K562 (cell line): Measurements from ENCODE around the gene CSNK1A1. TPM values are rescaled to one million over a fixed set of nuclear protein-coding genes. Genes with fewer than 3 reads are reported as not detected.

Source experiments
- POLR2G ChIP-seq: fragments of 200-400 bp; formaldehyde crosslinking; IDR thresholded peaks from 2 replicates; pipeline ENCODE4 v1.6.1; 2017; ENCODE audit warnings: low read depth, mild to moderate bottlenecking, antibody characterized with exemption, low read length, moderate library complexity
- PPARD ChIP-seq: fragments of 250-450 bp; sonication (Bioruptor Pico); IDR thresholded peaks from 2 replicates; pipeline ENCODE4 v1.8.0; 2022; ENCODE audit warnings: inconsistent platforms, mild to moderate bottlenecking, moderate library complexity
- SLC30A9 ChIP-seq: fragments of 250-450 bp; sonication (Bioruptor Pico); IDR thresholded peaks from 2 replicates; pipeline ENCODE4 v1.8.0; 2022; ENCODE audit warnings: mild to moderate bottlenecking, moderate library complexity
- SRSF3 ChIP-seq: fragments of 200-400 bp; formaldehyde crosslinking; IDR thresholded peaks from 2 replicates; pipeline ENCODE4 v1.6.1; 2016; ENCODE audit warnings: mild to moderate bottlenecking, low read length, moderate library complexity; ENCODE audit not compliant: insufficient read depth
- SRSF9 ChIP-seq: fragments of 200-400 bp; formaldehyde crosslinking; IDR thresholded peaks from 2 replicates; pipeline ENCODE4 v1.6.1; 2017; ENCODE audit warnings: low read depth, low read length, borderline replicate concordance
- ZNF146 ChIP-seq: IDR thresholded peaks from one replicate; pipeline ENCODE4 v1.6.1; 2018; ENCODE audit warnings: missing compliant biosample characterization; ENCODE audit not compliant: unreplicated experiment
- ZNF165 ChIP-seq: fragments of 250-450 bp; sonication (Bioruptor Pico); IDR thresholded peaks from 2 replicates; pipeline ENCODE4 v1.4.0; 2020; ENCODE audit warnings: borderline replicate concordance
- ZNF239 ChIP-seq: fragments of 250-450 bp; sonication (Bioruptor Pico); IDR thresholded peaks from 2 replicates; pipeline ENCODE4 v1.4.0; 2020; ENCODE audit warnings: mild to moderate bottlenecking
- ZNF584 ChIP-seq: fragments of 200-800 bp; sonication (Bioruptor generic); IDR thresholded peaks from 2 replicates; pipeline ENCODE4 v1.6.1; 2016; ENCODE audit warnings: low read depth, mild to moderate bottlenecking, missing genetic modification characterization, missing compliant biosample characterization
- polyA plus RNA-seq, 8 experiments: library from polyadenylated mRNA; depleted of rRNA in 4 of 8; stranded (reverse) in 5 of 8; unstranded in 3 of 8; fragments of >200 nt; fragmentation: Nextera tagmentation in 2 of 8; fragmentation: Illumina TruSeq in 1 of 8; extraction: Ambion mirVana in 2 of 8; extraction: Trizol in 1 of 8; gene quantifications; 2 replicates each; pipeline versions ENCODE4 v1.2.1 to v1.2.3, GENCODE V29; 2011 to 2014; ENCODE audit warnings: inconsistent platforms in 1 of 8, missing spikeins in 1 of 8
- total RNA-seq, 7 experiments: library from RNA; depleted of rRNA in 6 of 7; stranded (reverse); fragments of >200 nt in 6 of 7; fragmentation: Illumina TruSeq in 2 of 7; extraction: Trizol in 2 of 7; gene quantifications; 2 replicates each; pipeline versions ENCODE4 v1.2.1 to v1.2.3, GENCODE V29; 2011 to 2021; ENCODE audit warnings: low replicate concordance in 1 of 7
- TF ChIP-seq, protein P1 (sequence below): fragments of 200-800 bp; sonication (Bioruptor generic); IDR thresholded peaks from 2 replicates; pipeline ENCODE4 v1.6.1; 2017; ENCODE audit warnings: missing genetic modification characterization, missing compliant biosample characterization
- TF ChIP-seq, protein P2 (sequence below): fragments of 450-650 bp; IDR thresholded peaks from 2 replicates; pipeline ENCODE4 v1.6.1; 2016; ENCODE audit warnings: low read depth
- TF ChIP-seq, protein P3 (sequence below): sonication (generic); formaldehyde crosslinking; IDR thresholded peaks from 2 replicates; pipeline ENCODE4 v1.8.0; 2022; ENCODE audit warnings: mild to moderate bottlenecking, missing genetic modification reagents
- TF ChIP-seq, protein P4 (sequence below): fragments of 250-450 bp; sonication (Bioruptor Pico); IDR thresholded peaks from 2 replicates; pipeline ENCODE4 v1.8.0; 2021; ENCODE audit warnings: moderate library complexity, mild to moderate bottlenecking, inconsistent platforms

CSNK1A1 gene
- total and polyA plus RNA-seq, 9 of the 15 experiments (the other 6 are each of a cell fraction or from before 2014, with no cell fraction given) = 49.1 to 196 (median 154) TPM

DNA sequence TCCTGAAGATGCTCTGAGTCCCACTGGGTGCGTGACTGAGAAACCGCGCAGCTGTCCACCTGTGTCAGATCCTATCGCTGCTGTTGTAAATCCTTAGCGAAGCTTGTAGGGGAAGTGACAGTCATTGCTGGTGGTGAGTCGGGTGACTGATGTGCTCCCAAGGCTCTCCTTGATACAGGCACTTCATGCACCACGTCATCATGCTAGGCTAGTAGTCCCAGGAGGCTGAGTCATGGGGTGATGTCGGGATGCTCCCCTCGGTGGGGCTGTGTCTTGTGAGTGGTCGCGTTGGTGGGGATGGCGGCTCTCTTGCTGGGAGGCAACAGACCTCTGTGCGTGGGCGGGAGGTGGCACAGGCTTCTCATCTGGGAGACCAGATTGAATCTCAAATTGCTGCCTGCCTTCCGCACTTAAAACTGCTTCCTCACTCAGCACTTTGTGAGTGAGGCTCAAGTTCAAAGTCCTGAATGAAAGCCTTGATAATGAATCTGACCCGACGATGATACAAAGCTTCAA, 84.7 kb downstream of the CSNK1A1 start (continued):
- TF ChIP-seq SRSF9 = no peak
- TF ChIP-seq ZNF239 (CRISPR knock-in tag) = no peak
- TF ChIP-seq POLR2G = no peak
- no peak for TF ChIP-seq SRSF3
- no peak for TF ChIP-seq ZNF584 (CRISPR knock-in tag)
- no peak for TF ChIP-seq SLC30A9 (CRISPR knock-in tag)
- TF ChIP-seq, protein P1, sequence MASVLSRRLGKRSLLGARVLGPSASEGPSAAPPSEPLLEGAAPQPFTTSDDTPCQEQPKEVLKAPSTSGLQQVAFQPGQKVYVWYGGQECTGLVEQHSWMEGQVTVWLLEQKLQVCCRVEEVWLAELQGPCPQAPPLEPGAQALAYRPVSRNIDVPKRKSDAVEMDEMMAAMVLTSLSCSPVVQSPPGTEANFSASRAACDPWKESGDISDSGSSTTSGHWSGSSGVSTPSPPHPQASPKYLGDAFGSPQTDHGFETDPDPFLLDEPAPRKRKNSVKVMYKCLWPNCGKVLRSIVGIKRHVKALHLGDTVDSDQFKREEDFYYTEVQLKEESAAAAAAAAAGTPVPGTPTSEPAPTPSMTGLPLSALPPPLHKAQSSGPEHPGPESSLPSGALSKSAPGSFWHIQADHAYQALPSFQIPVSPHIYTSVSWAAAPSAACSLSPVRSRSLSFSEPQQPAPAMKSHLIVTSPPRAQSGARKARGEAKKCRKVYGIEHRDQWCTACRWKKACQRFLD (CRISPR knock-in tag) = no peak
- TF ChIP-seq, protein P2, sequence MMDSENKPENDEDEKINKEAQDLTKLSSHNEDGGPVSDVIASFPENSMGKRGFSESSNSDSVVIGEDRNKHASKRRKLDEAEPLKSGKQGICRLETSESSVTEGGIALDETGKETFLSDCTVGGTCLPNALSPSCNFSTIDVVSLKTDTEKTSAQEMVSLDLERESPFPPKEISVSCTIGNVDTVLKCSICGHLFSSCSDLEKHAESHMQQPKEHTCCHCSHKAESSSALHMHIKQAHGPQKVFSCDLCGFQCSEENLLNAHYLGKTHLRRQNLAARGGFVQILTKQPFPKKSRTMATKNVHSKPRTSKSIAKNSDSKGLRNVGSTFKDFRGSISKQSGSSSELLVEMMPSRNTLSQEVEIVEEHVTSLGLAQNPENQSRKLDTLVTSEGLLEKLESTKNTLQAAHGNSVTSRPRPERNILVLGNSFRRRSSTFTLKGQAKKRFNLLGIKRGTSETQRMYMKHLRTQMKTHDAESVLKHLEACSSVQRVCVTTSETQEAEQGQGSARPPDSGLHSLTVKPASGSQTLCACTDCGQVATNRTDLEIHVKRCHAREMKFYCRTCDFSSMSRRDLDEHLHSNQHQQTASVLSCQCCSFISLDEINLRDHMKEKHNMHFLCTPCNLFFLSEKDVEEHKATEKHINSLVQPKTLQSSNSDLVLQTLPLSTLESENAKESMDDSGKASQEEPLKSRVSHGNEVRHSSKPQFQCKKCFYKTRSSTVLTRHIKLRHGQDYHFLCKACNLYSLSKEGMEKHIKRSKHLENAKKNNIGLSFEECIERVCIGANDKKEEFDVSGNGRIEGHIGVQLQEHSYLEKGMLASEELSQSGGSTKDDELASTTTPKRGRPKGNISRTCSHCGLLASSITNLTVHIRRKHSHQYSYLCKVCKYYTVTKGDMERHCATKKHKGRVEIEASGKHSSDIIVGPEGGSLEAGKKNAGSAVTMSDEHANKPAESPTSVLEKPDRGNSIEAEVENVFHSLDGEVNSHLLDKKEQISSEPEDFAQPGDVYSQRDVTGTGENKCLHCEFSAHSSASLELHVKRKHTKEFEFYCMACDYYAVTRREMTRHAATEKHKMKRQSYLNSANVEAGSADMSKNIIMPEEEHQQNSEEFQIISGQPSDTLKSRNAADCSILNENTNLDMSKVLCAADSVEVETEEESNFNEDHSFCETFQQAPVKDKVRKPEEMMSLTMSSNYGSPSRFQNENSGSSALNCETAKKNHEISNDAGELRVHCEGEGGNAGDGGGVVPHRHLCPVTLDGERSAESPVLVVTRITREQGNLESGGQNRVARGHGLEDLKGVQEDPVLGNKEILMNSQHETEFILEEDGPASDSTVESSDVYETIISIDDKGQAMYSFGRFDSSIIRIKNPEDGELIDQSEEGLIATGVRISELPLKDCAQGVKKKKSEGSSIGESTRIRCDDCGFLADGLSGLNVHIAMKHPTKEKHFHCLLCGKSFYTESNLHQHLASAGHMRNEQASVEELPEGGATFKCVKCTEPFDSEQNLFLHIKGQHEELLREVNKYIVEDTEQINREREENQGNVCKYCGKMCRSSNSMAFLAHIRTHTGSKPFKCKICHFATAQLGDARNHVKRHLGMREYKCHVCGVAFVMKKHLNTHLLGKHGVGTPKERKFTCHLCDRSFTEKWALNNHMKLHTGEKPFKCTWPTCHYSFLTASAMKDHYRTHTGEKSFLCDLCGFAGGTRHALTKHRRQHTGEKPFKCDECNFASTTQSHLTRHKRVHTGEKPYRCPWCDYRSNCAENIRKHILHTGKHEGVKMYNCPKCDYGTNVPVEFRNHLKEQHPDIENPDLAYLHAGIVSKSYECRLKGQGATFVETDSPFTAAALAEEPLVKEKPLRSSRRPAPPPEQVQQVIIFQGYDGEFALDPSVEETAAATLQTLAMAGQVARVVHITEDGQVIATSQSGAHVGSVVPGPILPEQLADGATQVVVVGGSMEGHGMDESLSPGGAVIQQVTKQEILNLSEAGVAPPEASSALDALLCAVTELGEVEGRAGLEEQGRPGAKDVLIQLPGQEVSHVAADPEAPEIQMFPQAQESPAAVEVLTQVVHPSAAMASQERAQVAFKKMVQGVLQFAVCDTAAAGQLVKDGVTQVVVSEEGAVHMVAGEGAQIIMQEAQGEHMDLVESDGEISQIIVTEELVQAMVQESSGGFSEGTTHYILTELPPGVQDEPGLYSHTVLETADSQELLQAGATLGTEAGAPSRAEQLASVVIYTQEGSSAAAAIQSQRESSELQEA = no peak
- TF ChIP-seq ZNF165 (CRISPR knock-in tag) = no peak
- TF ChIP-seq ZNF146 (CRISPR knock-in tag) = no peak
- TF ChIP-seq, protein P3, sequence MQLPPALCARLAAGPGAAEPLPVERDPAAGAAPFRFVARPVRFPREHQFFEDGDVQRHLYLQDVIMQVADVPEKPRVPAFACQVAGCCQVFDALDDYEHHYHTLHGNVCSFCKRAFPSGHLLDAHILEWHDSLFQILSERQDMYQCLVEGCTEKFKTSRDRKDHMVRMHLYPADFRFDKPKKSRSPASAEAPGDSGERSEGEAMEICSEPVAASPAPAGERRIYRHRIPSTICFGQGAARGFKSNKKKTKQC (CRISPR knock-in tag) = no peak
- no peak for TF ChIP-seq PPARD (CRISPR knock-in tag)
- TF ChIP-seq, protein P4, sequence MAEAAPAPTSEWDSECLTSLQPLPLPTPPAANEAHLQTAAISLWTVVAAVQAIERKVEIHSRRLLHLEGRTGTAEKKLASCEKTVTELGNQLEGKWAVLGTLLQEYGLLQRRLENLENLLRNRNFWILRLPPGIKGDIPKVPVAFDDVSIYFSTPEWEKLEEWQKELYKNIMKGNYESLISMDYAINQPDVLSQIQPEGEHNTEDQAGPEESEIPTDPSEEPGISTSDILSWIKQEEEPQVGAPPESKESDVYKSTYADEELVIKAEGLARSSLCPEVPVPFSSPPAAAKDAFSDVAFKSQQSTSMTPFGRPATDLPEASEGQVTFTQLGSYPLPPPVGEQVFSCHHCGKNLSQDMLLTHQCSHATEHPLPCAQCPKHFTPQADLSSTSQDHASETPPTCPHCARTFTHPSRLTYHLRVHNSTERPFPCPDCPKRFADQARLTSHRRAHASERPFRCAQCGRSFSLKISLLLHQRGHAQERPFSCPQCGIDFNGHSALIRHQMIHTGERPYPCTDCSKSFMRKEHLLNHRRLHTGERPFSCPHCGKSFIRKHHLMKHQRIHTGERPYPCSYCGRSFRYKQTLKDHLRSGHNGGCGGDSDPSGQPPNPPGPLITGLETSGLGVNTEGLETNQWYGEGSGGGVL (CRISPR knock-in tag) = no peak
